Fibroblast of gingiva (primary cell): ENCODE measurements around the gene COL17A1.

ENCODE experiments used
- DNase-seq: peaks from one replicate; pipeline ENCODE4 v3.0.0-alpha.2; 2011; ENCODE audit warnings: low read depth

The COL17A1 gene

GRCh38 chr10:104049504-104050250 lies 36.0 kb downstream of the COL17A1 start:
- DNase-seq: no peak

DNA sequence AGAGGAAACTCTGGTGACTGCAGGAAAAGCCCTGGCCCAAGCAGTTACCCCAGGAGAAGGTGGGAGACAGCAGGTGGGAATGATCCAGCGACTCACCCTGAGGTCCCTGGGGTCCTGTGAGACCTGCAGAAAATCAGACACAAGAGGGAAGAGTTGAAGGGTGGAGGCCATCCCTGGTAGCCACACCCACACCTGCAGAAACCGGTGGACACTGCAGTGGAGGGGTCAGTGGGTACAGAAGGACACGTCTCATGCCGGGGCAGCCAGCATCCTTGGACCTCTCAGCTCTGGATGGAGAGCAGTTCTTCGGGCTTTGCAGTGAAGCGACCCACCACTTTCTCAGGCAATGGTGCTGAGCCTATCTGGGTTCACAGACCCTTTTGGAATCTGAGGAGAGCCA lies 39.0 kb downstream of the COL17A1 start:
- DNase-seq: no peak

DNA sequence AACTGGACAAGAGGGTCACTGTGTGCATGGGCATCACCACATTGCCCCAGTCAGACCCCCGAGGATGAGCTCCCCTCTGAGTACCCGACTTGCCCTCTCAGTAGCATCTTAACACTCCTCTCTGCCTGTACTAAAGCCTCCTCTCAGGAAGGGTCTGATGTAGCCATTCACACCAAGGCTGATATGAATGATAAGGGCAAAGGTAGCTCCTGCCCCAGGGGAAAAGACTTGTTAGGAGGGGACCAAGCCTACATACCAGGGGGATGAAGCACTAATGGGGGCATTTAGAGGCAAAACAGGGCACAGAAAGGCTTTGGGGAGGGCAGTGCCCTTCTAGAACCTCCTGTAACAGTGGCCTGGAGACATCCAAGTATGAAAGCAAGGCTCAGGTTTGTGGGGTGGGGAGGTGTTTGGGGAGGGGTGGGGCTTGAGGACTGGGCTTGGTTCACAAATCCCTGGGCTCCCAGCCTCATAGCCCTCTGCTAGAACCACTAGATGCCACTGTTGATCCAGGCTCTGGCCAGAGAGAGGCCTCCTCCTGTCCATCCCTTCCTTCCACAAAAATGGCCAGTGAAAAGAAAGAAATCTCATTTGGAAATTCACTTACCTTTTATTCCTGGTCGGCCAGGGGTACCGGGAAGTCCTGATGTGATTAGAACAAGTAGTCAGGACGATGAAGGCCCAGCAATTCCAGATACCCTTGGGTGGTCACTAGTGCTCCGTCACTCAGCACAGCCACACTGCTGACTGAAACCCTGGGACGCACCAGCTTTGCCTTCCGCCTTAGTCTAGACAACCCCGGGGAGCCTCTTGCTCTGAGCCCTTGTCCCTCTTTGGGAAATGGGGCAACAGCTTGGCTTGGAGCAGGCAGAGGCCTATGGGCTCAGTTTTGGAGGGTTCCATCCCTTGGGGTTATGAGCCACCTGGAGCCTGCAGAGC lies 40.3 kb downstream of the COL17A1 start:
- DNase-seq: peak; percentile 56

DNA sequence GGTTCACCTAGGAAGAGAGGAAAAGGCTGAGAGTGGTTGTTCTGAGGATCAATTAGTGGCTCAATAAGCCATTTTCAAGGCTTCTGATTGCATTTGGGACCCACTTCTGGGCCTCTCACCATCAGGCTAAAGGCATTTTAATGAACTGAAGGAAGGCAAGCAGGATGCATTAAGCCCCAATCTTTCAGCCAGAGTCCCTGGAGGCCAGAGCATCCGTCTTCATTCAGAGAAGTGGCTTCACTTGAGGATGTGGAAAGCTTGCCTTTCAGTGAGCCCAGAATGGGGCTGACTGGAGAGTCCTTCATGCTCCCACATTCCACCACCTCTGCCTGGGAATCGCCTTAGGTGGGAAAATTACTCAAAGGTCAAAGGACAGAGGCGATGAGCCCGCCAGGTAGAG lies 41.8 kb downstream of the COL17A1 start:
- DNase-seq: no peak

DNA sequence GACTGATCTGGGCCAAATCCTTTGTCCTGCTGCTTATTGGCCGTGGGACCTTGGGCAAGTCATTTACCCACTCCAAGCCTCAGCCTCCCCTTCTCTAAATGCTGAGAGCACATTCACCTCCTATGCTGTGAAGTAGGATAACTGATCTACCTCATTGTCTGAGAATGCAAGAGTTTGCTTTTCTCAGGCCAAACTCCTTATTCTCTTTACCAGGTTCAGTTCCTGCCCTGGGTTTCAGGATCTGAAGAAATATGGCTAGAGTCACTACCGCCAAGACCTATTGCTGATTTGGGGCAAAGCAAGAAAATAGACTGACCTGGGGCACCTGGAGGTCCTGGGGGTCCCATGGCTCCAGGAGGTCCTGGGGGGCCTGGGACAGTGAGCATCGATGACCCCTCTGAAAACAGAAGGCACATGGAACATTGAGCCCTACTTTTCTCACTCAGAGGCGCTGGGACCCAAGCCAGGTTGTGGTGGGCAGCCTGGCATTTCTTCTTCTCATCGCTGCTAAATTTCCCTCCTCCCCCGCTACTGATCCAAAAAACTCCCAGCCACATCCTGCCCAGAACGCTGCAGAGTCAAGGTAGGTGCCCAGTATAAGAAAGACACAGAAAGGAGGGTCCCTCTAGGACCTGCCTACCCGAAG lies 42.4 kb downstream of the COL17A1 start:
- DNase-seq: no peak

- DNase-seq: no peak
Measured at GRCh38 chr10:104041891-104042535, 43.7 kb downstream of the COL17A1 start.

DNA sequence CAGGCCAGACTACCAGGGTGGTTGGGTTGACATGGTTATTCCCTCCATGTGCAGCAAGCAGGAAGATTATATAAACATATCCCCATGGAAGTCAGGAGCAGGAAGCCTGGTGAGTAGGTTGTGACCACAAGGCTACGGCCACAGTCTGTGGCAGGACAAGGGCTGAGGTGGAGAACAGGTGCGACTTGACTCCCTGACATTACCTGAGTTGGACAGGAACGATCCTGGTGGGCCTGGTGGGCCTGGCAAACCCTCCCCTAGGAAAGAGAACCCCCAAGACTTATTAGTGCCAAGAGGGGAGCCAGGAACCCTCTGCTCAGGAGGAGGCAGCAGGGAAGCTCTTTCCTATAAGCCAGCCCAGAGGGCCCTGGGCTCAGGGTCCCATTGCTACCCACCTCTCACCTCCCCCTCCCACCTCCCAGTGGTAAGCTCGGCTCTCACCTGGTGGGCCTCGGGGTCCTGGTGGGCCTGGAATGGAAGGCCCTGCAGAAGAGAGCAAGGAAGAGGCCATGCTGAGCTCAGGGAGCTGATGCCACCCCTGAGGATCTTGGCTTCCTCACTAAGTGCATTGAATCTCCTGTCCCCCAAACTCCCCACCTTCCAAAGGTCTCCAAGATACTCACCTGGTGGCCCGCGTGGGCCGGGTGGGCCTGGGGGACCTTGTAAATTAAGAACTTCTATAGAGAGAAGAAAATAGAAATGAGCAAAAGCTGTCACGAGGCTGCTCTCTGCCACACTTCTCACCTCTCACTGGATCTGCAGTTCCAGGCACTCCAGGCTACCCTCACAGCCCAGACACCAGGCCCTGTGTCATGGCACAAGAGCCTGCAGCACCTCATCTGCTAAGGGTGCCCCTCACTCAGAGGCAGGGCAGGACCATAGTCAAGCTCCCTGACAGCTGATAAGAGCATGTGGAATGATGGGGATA lies 44.6 kb downstream of the COL17A1 start:
- DNase-seq: no peak

DNA sequence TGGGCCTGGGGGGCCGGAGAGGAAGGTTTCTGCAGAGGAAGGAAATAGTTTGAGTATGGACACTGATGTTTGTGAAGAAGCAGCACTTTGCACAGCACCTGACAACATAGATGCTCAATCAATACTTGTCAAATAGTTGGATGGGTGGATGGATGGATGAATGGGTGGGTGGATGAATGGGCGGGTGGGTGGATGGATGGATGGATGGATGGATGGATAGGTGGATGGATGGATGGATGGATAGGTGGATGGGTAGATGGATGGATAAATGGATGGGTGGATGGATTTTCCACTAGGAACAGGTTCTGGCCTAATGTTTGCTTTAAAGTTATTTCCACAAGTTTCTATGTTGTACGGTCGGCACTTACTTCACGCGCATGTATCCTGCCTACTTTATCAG lies 45.3 kb downstream of the COL17A1 start:
- no peak for DNase-seq

GRCh38 chr10:104038958-104039752 lies 46.5 kb downstream of the COL17A1 start:
- DNase-seq: no peak

DNA sequence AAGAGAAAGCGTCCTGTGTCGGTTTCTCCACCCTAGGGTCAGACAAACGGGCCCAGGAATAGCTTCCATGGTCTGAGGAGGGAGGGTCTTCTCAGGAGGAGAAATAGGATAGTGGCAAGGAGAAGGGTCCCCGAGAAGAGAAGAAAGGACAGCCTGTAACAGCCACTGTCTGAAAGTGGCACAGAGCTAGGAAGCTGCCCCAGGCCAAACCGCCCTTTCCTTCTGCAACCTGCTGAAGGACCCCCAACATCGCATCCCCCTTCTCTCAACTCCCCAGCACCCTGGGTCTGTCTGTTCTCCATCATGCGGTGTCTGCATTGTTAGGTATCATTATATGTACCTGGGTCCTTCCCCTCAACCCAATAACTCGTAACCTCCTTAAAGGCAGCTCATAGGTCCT lies 47.1 kb downstream of the COL17A1 start:
- no peak for DNase-seq

DNA sequence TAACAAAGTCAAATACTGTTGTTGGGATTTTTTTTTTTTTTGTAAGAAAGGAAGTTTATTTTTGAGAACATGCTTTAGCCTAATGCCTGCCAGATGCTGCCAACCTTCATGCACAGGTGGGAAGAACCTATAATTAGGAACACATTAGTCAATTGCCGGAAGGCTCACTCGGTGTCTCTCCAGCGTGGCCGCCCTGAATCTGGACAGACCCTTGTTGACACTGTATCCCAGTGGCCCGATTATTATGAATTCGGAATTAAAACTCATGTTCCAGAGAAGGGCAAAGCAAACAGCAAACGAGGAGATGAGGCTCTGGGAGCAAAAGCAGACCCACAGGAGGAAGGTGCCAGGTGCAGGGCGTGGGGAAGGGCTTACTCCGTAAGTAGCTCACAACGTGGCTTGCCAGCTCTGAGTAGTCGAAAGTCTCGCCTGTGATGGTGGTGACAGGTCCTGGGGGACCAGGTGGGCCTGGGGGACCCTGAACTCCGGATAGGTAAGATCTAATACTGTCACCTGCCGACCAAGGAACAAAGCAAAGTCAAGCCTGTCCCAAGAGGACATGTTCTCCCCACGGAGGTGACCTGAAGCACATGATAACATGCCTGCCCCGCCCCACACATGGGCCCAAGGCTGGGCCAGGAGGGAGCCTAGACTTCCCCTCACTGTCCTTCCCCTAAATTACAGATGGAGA lies 48.3 kb downstream of the COL17A1 start:
- DNase-seq: no peak

DNA sequence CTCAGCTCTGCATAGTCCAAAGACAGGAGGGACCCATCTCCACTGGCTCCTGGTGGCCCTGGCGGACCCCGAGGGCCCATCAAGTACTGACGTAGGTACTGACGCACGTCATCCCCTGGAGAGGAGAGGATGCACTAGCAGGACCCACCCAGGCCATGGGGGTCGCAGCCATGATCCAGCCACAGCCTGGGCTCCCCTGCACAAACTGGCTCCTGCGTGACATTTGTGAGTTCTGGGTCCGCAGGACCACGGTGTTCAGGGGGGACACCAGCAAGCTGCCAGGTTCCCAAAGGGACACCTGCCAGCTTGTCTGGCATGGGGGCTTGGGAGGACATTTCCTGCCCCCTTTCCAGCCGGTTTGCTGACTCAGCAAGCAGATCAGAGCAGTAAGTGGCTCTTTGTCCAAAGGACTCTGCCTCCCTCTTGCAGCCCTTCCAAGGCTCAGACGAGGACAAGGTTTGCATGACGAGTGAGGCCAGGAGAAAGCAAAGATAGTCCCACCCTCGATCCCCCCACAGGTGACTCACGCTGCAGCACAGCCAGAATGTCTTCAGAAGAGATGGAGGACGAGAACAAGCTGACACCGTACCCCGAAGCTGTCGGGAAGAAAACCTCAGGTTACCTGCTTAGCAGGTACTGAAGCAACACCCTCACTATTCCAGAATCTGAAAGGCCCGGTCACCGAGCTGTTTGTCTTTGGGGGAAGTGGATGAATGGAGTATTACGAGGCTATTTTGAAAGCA lies 49.0 kb downstream of the COL17A1 start:
- no peak for DNase-seq

GRCh38 chr10:104036069-104036384 lies 49.7 kb downstream of the COL17A1 start:
- no peak for DNase-seq

- DNase-seq: no peak
Measured at GRCh38 chr10:104035194-104036068, 50.2 kb downstream of the COL17A1 start.

DNA sequence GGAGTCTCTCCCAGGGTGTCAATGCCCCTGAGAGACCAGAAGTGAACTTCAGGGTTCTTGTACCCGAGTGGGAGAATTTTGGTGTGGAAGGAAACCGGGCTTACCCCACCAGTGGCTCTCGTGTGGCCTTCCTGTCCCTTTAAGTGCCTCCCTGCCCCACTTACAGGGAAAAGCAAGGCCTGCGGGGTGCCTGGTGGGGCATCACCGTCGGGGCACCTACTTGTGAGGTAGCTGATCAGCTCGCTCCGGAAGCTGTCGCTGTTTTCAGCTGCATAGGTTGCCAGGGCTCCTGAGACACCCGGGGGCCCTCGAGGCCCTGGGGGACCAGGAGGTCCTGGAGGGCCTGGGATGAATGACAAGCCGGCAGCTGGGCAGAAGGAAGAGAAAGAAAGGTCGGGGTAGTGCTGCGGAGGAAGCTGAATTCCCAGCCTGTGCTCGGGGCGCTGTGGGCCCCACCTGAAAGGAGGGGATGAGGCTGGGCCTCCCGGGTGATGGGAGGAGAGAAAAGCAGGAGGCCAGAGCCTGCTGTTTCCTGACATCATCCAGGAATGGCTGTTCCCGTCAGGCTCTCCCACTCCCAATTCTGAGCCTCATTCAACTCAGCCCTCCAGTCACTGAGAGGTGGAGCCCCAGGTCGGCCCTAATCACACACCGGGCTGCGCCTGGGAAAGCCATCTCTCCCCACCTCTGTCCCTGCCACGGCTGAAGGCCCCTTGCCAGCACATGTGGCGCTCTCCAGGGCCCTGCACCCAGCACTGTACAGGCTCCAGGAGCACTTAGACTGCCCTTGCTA lies 51.1 kb downstream of the COL17A1 start:
- DNase-seq: no peak

GRCh38 chr10:104033966-104034365 lies 51.7 kb downstream of the COL17A1 start:
- DNase-seq: no peak

DNA sequence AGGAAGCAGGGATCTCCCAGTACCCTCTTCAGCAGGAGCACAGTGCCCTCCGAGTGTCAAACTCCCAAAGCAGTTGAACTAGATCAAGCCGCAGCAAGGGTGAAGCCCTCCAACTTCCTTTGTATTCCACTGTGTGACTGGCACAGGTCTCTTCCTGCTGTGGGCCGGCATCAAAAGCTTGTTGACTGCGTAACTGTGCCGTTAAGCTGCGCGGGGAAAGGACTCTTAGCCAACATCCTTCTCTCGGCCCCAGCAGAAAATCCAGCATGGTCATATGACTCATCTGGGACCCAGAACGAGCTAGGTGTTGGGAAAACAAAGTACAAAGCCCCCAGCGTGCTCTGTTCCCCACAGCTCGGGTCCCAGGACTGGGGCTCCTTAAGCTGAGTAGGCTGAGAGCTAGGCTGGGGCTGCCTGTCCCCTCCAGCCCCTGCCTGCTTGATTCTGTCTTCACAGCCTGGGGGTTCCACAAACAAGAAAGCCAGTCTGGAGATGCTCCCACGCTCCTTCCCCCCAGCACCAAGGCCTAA lies 52.2 kb downstream of the COL17A1 start:
- DNase-seq: no peak
